ENCODE measurements around the gene KLF13.

- TF ChIP-seq CTCF (IDR thresholded peaks at IDR 0.05 in 2 of 3, conservative IDR thresholded peaks at IDR 0.05 in 1 of 3; ENCODE audit: borderline replicate concordance in 1 of 3, insufficient read depth in 1 of 3, low read depth in 2 of 3, low read length in 2 of 3): no peak
- no peak for TF ChIP-seq SP1 (IDR thresholded peaks at IDR 0.05; ENCODE audit: low read depth)
Measured at GRCh38 chr15:31296219-31296645, 30.4 kb upstream of the KLF13 start.

Measured in HCT116 (cell line).